ACC112 (cell line): ENCODE data around the gene DPP6.
"Not testable (repeated sequence)": the region's sequence is repeated elsewhere in the genome, so short reads cannot be mapped to it uniquely, and the experiment has no call there.

Experiments used
- H2AFZ ChIP-seq: fragments of 200-600 bp; sonication (generic); one replicate; pipeline ENCODE4 v1.6.0; 2017; ENCODE audit warnings: antibody characterized with exemption, low read length; ENCODE audit not compliant: unreplicated experiment
- H3K27ac ChIP-seq: fragments of 200-600 bp; sonication (generic); 2 replicates; pipeline ENCODE4 v1.5.1; 2014; ENCODE audit warnings: low read depth, mild to moderate bottlenecking, antibody characterized with exemption, low read length, moderate library complexity
- H3K27me3 ChIP-seq: fragments of 200-600 bp; sonication (generic); 2 replicates; pipeline ENCODE4 v1.6.1; 2014; ENCODE audit warnings: mild to moderate bottlenecking, antibody characterized with exemption, low read length, moderate library complexity, mixed read lengths; ENCODE audit not compliant: insufficient read depth
- H3K36me3 ChIP-seq: fragments of 200-600 bp; sonication (generic); 2 replicates; pipeline ENCODE4 v1.6.1; 2016; ENCODE audit warnings: mild to moderate bottlenecking, antibody characterized with exemption, low read length, moderate library complexity, mixed read lengths; ENCODE audit not compliant: insufficient read depth
- H3K4me1 ChIP-seq: fragments of 200-600 bp; sonication (generic); one replicate; pipeline ENCODE4 v1.6.1; 2016; ENCODE audit warnings: low read length, mixed read lengths; ENCODE audit not compliant: insufficient read depth, unreplicated experiment, control insufficient read depth
- H3K4me3 ChIP-seq: fragments of 200-600 bp; sonication (generic); 2 replicates; pipeline ENCODE4 v1.5.1; 2014; ENCODE audit warnings: mild to moderate bottlenecking, low read depth, low read length
- H3K79me2 ChIP-seq: fragments of 200-600 bp; sonication (generic); one replicate; pipeline ENCODE4 v1.6.0; 2016; ENCODE audit warnings: low read length; ENCODE audit not compliant: control insufficient read depth, unreplicated experiment, insufficient read depth

Gene DPP6

DNA sequence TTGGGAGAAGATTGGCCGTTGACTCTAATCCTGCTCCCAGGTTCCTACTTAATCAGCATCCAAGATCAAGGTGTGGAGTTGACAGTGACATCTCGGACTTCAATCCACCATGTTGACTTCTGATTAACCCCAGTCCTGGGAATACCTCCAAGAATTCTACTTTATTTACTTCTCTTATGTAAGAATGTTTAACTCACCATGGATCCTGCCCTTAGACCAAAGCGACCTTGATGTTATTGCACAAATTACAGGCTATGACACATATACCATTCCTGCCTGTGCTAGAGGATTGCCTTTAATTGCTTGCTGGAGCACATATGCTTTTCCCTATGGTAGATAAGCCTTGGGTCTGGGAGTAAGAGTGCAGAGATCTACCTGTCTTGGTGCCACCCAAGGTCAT lies 28.1 kb downstream of the DPP6 start:
- H3K27me3 ChIP-seq, H3K4me3 ChIP-seq, H3K27ac ChIP-seq, H3K36me3 ChIP-seq, H2AFZ ChIP-seq, H3K4me1 ChIP-seq, H3K79me2 ChIP-seq: not testable (repeated sequence)

DNA sequence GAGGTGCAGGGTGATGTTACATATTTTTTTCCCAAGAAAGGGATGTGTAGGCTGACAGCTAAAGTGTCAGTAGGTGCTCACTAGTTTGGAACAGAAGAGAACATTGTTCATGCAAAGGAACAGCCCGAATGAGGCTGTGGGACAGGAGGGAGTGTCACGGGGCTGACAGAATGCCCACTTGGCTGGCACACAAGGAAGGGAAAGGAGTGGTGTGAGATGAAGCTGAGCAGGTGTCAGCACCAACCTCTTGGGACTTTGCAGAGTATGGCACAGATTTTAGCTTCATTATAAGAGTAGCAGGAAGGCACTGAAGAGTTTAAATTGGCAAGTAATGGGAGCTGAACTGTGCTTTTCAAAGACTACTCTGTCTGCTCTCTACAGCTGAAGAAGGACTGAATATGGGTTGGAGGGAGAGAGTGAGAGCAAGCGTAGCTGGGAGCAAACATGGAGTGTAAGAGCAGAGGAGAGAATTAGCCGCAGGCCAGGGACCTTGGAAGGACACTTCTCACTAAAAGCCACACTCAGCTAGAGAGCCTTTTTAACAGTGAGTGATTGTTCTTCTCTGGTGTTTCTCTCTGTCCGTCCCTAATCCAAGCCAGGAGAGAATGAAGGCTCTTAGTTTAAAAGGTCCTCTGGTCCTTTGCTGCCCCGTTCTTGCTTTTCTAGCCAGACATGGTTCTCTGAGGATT lies 35.0 kb downstream of the DPP6 start:
- H3K4me1 ChIP-seq, H3K27ac ChIP-seq, H3K27me3 ChIP-seq, H3K4me3 ChIP-seq, H2AFZ ChIP-seq, H3K79me2 ChIP-seq, H3K36me3 ChIP-seq: not testable (repeated sequence)

DNA sequence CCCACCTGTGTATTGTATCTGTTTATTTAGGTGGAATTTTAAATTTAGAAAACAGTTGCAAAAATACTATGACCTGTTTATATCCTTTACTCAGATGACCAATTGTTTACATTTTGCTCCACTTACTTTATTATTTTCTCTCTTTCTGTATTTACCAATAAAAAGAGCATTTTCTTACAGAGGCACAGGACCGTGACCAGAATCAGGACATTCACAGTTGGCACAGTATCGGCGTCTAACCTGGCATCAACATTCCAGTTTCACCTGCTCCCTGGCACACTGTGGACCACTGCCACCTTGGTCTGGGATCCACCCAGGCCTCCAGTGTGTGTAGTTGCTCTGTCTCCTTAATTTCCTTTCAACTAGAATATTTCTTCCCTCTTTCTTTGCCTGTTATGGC lies 39.9 kb downstream of the DPP6 start:
- H3K4me3 ChIP-seq, H3K79me2 ChIP-seq, H2AFZ ChIP-seq, H3K4me1 ChIP-seq, H3K36me3 ChIP-seq, H3K27ac ChIP-seq, H3K27me3 ChIP-seq: not testable (repeated sequence)

DNA sequence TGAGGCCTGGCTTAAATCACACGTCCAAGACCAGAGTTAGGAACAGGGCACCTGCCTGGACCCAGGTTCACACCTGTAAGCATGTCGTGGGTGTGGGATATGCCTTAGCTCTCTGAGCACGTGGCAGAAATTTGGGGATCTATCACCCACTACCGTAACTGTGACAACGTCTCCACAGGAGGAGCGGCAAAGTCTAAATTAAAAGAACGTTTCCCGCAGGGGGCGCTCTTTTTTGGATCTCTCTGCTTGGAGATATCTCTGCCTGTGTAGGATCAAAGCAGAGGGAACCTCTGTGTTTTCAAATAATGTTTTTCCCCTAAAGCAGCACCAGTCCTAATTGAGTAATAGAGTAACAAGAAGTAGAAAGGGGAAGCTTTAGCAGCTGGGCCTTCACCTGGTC lies 43.0 kb downstream of the DPP6 start:
- not testable (repeated sequence) for H3K4me1 ChIP-seq, H3K27me3 ChIP-seq, H3K36me3 ChIP-seq, H3K79me2 ChIP-seq, H2AFZ ChIP-seq, H3K4me3 ChIP-seq, H3K27ac ChIP-seq

DNA sequence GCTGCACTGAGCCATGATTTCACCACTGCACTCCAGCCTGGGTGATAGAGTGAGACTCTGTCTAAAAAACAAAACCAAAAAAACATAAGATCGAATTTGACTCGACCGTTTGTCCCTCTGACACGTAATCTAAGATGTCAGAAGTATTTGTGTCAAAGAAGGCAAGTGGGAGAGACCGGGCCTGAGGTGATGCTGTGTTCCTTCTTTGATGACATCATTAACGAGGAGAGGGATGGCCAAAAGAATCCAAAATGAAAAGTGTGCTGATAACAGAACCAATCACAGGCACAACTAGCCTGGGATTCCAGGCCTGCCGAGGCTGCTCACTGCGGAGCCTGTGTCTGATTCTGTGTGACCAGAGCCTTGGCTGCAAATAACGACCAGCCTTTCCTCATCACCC lies 52.9 kb downstream of the DPP6 start:
- not testable (repeated sequence) for H3K36me3 ChIP-seq, H3K27ac ChIP-seq, H3K27me3 ChIP-seq, H3K4me3 ChIP-seq, H3K4me1 ChIP-seq, H2AFZ ChIP-seq, H3K79me2 ChIP-seq

DNA sequence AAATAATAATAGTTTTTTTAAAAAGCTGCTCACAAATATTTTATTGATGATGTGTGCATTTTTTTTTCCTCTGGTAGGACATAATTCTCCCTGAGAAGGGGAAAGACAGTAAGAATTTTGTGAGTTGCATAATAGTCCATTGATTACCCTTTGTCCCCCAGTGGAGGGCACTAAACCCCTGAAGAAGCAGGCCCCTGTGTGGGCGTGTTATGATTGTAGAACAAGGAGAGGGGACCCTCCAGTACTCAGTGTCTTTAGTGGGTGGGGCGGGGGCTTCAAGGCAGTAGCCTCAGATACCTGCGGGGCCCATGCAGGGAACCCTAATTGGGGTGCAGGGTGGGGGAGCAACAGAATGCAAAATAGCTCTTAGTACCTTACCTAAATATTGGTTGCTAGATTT lies 57.4 kb downstream of the DPP6 start:
- H3K4me3 ChIP-seq, H3K79me2 ChIP-seq, H3K27me3 ChIP-seq, H3K4me1 ChIP-seq, H2AFZ ChIP-seq, H3K27ac ChIP-seq, H3K36me3 ChIP-seq: not testable (repeated sequence)

DNA sequence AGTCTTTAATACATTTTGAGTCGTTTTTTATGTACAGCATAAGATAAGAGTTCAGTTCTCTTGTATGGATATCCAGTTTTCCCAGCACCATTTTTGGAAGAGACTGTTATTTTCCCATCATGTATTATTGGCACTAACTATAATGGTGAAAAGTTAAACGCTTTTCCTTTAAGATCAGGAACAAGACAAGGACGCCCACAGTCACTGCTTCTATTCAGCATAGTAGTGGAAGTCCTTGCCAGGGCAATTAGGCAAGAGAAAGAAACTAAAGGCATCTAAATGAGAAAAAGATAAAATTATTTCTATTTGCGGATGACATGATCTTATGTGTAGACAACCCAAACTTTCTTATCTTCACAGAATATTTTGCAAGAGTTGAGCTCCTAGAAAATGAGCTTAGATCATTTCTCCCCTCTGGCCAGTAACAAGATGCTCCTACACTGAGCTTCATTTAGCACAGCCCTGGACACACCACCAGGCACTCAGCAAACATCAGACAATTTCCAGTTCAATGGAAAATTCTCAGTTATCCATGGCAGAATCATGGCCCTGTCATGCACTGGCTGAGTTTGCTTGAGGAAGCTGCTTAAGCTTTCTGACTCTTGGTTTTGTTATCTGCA lies 61.6 kb downstream of the DPP6 start:
- H3K79me2 ChIP-seq, H3K27ac ChIP-seq, H3K4me3 ChIP-seq, H2AFZ ChIP-seq, H3K27me3 ChIP-seq, H3K4me1 ChIP-seq, H3K36me3 ChIP-seq: not testable (repeated sequence)

DNA sequence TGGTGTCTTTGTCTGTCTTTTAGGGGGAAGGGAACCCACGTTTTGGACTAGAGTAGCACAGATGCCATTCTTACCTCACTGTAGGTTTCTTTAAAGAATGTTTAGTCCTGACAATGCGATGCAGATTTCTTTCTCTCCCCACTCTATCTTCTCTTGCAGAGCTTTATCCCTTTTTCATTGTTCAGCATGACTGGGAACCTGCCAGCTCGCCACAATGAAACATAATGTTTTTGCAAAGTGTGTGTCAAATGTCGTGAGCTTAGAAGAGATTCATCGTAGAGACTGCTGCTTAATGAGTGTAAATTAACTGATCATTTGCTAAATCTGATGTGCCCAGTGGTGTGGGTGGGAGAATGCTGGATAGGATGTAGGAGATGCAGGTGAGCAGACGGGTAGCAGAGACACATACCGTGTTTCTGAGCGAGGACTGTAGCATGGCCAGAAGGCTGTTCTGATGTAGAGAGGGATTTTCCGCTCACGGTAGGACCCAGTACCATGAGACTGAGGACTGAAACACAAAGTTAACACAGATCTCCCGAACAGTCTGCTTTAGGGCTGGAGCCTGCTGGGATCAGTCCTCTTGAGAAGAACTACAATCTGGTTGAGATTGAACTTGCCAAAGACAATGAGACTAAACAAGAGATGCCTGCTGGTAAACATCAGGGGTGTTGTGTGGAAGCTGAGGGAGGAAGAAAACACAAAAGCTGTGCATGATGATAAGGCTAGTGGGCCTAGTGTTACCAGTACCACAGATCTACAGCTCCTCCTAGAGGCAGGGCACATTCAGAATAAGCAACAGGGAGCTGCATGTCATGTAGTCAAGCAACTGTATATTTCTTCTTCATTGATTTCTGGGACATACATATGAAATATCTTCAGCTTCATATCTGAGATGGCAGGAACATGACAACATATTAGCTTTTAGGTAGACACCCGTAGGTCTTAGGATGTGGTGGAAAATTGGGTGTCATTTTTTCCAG lies 65.5 kb downstream of the DPP6 start:
- not testable (repeated sequence) for H3K36me3 ChIP-seq, H3K4me3 ChIP-seq, H3K4me1 ChIP-seq, H3K27me3 ChIP-seq, H2AFZ ChIP-seq, H3K27ac ChIP-seq, H3K79me2 ChIP-seq

DNA sequence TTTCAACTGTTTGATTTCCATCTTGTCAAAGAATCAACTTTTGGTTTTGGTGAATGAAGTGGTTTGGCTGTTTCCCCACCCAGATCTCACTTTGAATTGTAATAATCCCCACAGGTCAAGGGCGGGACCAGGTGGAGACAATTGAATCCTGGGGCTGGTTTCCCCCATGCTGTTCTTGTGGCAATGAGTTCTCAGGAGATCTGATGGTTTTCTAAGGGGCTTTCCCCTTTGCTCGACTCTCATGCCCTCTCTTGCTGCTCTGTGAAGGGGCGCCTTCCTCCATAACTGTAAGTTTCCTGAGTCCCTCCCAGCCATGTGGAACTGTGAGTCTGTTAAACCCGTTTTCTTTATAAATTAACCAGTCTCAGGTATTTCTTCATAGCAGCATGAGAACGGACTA lies 68.6 kb downstream of the DPP6 start:
- not testable (repeated sequence) for H2AFZ ChIP-seq, H3K27me3 ChIP-seq, H3K27ac ChIP-seq, H3K4me3 ChIP-seq, H3K79me2 ChIP-seq, H3K4me1 ChIP-seq, H3K36me3 ChIP-seq

DNA sequence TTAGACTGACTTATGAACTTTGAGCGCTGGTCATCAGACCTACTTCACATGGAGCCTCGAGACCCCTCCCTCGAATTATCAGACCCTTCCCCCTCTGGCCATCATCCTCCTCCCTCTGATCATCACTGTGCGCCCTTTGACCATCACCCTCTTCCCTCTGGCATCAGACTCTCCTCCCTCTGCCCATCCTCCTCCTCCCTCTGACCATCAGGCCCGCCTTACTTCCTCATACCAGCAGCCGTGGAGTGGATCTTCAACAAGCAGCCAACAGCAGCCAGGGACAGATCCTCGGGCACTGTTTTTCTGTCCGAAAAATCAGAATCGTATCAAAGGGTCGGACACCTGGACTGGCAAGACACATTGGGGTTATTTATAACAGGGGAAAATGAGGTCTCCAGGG lies 70.5 kb downstream of the DPP6 start:
- H3K79me2 ChIP-seq, H2AFZ ChIP-seq, H3K27me3 ChIP-seq, H3K36me3 ChIP-seq, H3K4me1 ChIP-seq, H3K4me3 ChIP-seq, H3K27ac ChIP-seq: not testable (repeated sequence)

DNA sequence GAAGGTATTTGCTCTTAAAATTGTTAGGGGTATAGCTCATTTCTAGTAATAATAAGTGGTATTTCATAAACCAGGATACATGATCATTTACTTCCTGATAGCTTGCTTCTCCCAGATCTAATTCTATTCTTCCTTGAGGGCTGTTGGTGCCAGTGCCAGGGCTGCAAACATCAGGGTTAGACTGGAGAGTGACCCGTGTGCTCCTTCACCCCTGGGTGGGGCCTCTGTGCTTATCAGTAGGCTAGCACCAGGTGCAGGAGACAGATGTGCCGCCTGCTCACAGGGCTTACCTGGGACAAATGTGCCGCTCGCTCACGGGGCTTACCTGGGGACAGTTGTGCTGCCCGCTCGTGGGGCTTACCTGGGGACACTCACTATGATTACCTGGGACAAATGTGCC lies 71.2 kb downstream of the DPP6 start:
- not testable (repeated sequence) for H3K4me3 ChIP-seq, H3K79me2 ChIP-seq, H2AFZ ChIP-seq, H3K36me3 ChIP-seq, H3K4me1 ChIP-seq, H3K27me3 ChIP-seq, H3K27ac ChIP-seq
